ENCODE data around the gene L3MBTL2. TPM values are rescaled to one million over a fixed set of nuclear protein-coding genes. Genes with fewer than 3 reads are reported as not detected.

Gene L3MBTL2
- total and polyA plus RNA-seq, 2 donors (not counting 1 experiment from before 2014, with no cell fraction given) = 22.5 to 37.3 TPM

GRCh38 chr22:41230401-41230785 lies 25.3 kb downstream of the L3MBTL2 start:
- WGBS (ENCODE audit: insufficient coverage) = 95% methylated on average over 8 of the region's 9 CpGs
- H3K4me3 ChIP-seq (ENCODE audit: control extremely low read depth in 1 of 5, extremely low read depth in 1 of 5, insufficient read depth in 1 of 5, low read depth in 2 of 5, low read length in 4 of 5) = no peak overlapping the region
- H3K4me2 ChIP-seq (replicated peaks; ENCODE audit: low read depth, low read length, poor library complexity, severe bottlenecking) = no peak overlapping the region
- H3K36me3 ChIP-seq (replicated peaks in 1 of 2; ENCODE audit: control extremely low read depth in 1 of 2, control insufficient read depth in 1 of 2, extremely low read depth in 1 of 2, insufficient read depth in 2 of 2, low read length in 1 of 2) = peaks cover 0 to 41% of the 10 kb centered on the region in 2 experiments
- TF ChIP-seq CTCF (IDR thresholded peaks at IDR 0.05) = no peak
- no peak for TF ChIP-seq EZH2 (IDR thresholded peaks at IDR 0.05; ENCODE audit: borderline replicate concordance, insufficient read depth, low read depth, low read length, poor library complexity, severe bottlenecking)
- no peak for ATAC-seq (ENCODE audit: low read depth)
- no peak overlapping the region for H3K4me3 Mint-ChIP-seq
- H3K27me3 Mint-ChIP-seq = no peaks in the 10 kb centered on the region
- H2AFZ ChIP-seq (ENCODE audit: insufficient read depth, low read depth, low read length, poor library complexity, severe bottlenecking) = no peak overlapping the region
- H3K9me3 ChIP-seq (ENCODE audit: control extremely low read depth in 1 of 3, control insufficient read depth in 2 of 3, insufficient read depth in 1 of 3, low read length in 2 of 3) = no peaks in the 10 kb centered on the region
- no peaks in the 10 kb centered on the region for H3K9me3 Mint-ChIP-seq (ENCODE audit: insufficient read depth)
- H3K4me1 ChIP-seq (ENCODE audit: control insufficient read depth in 2 of 2, insufficient read depth in 2 of 2, low read length in 2 of 2) = no peaks in the 10 kb centered on the region
- no peak overlapping the region for H3K27ac Mint-ChIP-seq
- ChIA-PET CTCF (no interaction called here), POLR2A (no interaction called here)
- H3K9ac ChIP-seq (ENCODE audit: low read length) = no peak overlapping the region
- H3K27me3 ChIP-seq (replicated peaks in 1 of 4; ENCODE audit: control extremely low read depth in 1 of 4, control insufficient read depth in 3 of 4, insufficient read depth in 4 of 4, low read length in 3 of 4) = no peaks in the 10 kb centered on the region
- no peaks in the 10 kb centered on the region for H3K4me1 Mint-ChIP-seq
- intact Hi-C loops (cut with micrococcal nuclease) = no loop called here
- no peaks in the 10 kb centered on the region for H4K20me1 ChIP-seq (ENCODE audit: control insufficient read depth, insufficient read depth, low read length, poor library complexity, severe bottlenecking)
- H3K79me2 ChIP-seq (ENCODE audit: control insufficient read depth, insufficient read depth, low read length) = no peaks in the 10 kb centered on the region
- H3K27ac ChIP-seq (ENCODE audit: low read length in 2 of 2) = no peak overlapping the region
- DNase-seq = no peak

DNA sequence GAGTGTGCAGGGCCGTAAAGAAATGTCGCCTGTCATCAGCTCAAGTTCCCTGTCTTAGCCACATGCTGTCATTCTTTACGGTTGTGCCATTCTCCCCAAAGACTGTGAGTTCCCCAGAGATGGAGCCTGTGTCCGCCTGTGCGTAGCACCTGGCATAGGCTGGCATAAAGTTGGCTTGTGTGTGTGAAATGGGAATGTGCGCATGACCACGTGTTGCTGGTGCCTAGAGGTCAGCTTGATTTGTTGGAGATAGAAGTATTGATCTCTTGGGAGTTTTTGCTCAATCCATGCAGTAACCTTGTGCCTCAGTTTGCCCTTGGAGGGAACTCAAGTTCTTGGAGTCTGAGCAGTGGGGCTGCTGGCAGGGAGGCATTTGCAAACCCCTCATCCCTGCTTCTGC lies 26.3 kb downstream of the L3MBTL2 start:
- Histone ChIP-seq H3K4me3 (ENCODE audit: control extremely low read depth in 1 of 5, extremely low read depth in 1 of 5, insufficient read depth in 1 of 5, low read depth in 2 of 5, low read length in 4 of 5) (no peak overlapping the region), H3K4me1 (ENCODE audit: control insufficient read depth in 2 of 2, insufficient read depth in 2 of 2, low read length in 2 of 2) (no peaks in the 10 kb centered on the region), H2AFZ (ENCODE audit: insufficient read depth, low read depth, low read length, poor library complexity, severe bottlenecking) (no peak overlapping the region), H3K9ac (ENCODE audit: low read length) (no peak overlapping the region), H3K27ac (ENCODE audit: low read length in 2 of 2) (no peak overlapping the region), H4K20me1 (ENCODE audit: control insufficient read depth, insufficient read depth, low read length, poor library complexity, severe bottlenecking) (no peaks in the 10 kb centered on the region), H3K79me2 (ENCODE audit: control insufficient read depth, insufficient read depth, low read length) (no peaks in the 10 kb centered on the region), H3K36me3 (replicated peaks in 1 of 2; ENCODE audit: control extremely low read depth in 1 of 2, control insufficient read depth in 1 of 2, extremely low read depth in 1 of 2, insufficient read depth in 2 of 2, low read length in 1 of 2) (peaks cover 0 to 33% of the 10 kb centered on the region in 2 experiments), H3K4me2 (replicated peaks; ENCODE audit: low read depth, low read length, poor library complexity, severe bottlenecking) (no peak overlapping the region), H3K27me3 (replicated peaks in 1 of 4; ENCODE audit: control extremely low read depth in 1 of 4, control insufficient read depth in 3 of 4, insufficient read depth in 4 of 4, low read length in 3 of 4) (no peaks in the 10 kb centered on the region), H3K9me3 (ENCODE audit: control extremely low read depth in 1 of 3, control insufficient read depth in 2 of 3, insufficient read depth in 1 of 3, low read length in 2 of 3) (no peaks in the 10 kb centered on the region)
- Mint-ChIP-seq H3K27me3 (no peaks in the 10 kb centered on the region), H3K4me3 (no peak overlapping the region), H3K9me3 (ENCODE audit: insufficient read depth) (no peaks in the 10 kb centered on the region), H3K4me1 (no peaks in the 10 kb centered on the region), H3K27ac (no peak overlapping the region)
- DNase-seq = no peak
- intact Hi-C loops (cut with micrococcal nuclease) = no loop called here
- 90% methylated on average over 7 of the region's 7 CpGs for WGBS (ENCODE audit: insufficient coverage)
- ATAC-seq (ENCODE audit: low read depth) = no peak
- TF ChIP-seq CTCF (IDR thresholded peaks at IDR 0.05) = no peak
- TF ChIP-seq EZH2 (IDR thresholded peaks at IDR 0.05; ENCODE audit: borderline replicate concordance, insufficient read depth, low read depth, low read length, poor library complexity, severe bottlenecking) = no peak
- POLR2A ChIA-PET = interaction anchor here (0.6 kb wide), 1 partner anchor 226 kb away, joined by 3 read pairs; no protein-coding TSS in a partner anchor
- CTCF ChIA-PET = no interaction called here
